GM23338 (cell line): ENCODE data around the gene DOCK1.

Source experiments
- CREB1 ChIP-seq: fragments of 250-450 bp; sonication (Bioruptor Pico); IDR thresholded peaks from 2 replicates; pipeline ENCODE4 v1.5.0; 2020; ENCODE audit warnings: low read depth, mild to moderate bottlenecking, moderate library complexity
- EZH2 ChIP-seq: fragments of 200-600 bp; sonication (generic); IDR thresholded peaks from one replicate; pipeline ENCODE4 v1.8.0; 2017; ENCODE audit warnings: antibody characterized with exemption, mild to moderate bottlenecking, low read depth; ENCODE audit not compliant: unreplicated experiment
- EZH2phosphoT487 ChIP-seq: fragments of 200-600 bp; sonication (generic); IDR thresholded peaks from one replicate; pipeline ENCODE4 v1.8.1; 2018; ENCODE audit warnings: antibody characterized with exemption; ENCODE audit not compliant: unreplicated experiment
- JUNB ChIP-seq: IDR thresholded peaks from one replicate; pipeline ENCODE4 v1.6.1; 2016; ENCODE audit warnings: antibody characterized with exemption; ENCODE audit not compliant: unreplicated experiment
- NANOG ChIP-seq: IDR thresholded peaks from 2 replicates; pipeline ENCODE4 v1.6.1; 2016; ENCODE audit warnings: antibody characterized with exemption, borderline replicate concordance
- POLR2AphosphoS5 ChIP-seq: IDR thresholded peaks from 2 replicates; pipeline ENCODE4 v1.6.1; 2016; ENCODE audit warnings: antibody characterized with exemption, low read depth
- STAT1 ChIP-seq: IDR thresholded peaks from one replicate; pipeline ENCODE4 v1.6.1; 2016; ENCODE audit warnings: antibody characterized with exemption; ENCODE audit not compliant: unreplicated experiment
- ZNF114 ChIP-seq: fragments of 250-450 bp; sonication (Bioruptor Pico); IDR thresholded peaks from 2 replicates; pipeline ENCODE4 v1.5.0; 2020; ENCODE audit warnings: mild to moderate bottlenecking, moderate library complexity
- ZNF331 ChIP-seq: fragments of 250-450 bp; sonication (Bioruptor Pico); IDR thresholded peaks from 2 replicates; pipeline ENCODE4 v1.5.0; 2020; ENCODE audit warnings: low read depth, mild to moderate bottlenecking, moderate library complexity
- ZNF462 ChIP-seq: fragments of 250-450 bp; sonication (Bioruptor Pico); IDR thresholded peaks from 2 replicates; pipeline ENCODE4 v1.5.0; 2020; ENCODE audit warnings: mild to moderate bottlenecking, moderate library complexity
- TF ChIP-seq, protein P1 (sequence below), 2 experiments: fragments of 200-600 bp in 1 of 2; sonication (generic) in 1 of 2; conservative IDR thresholded peaks; 2 replicates each; pipeline versions ENCODE4 v1.5.1 to v1.6.1; 2016 to 2017; ENCODE audit warnings: antibody characterized with exemption in 2 of 2, low read depth in 2 of 2, mild to moderate bottlenecking in 2 of 2, moderate library complexity in 1 of 2
- TF ChIP-seq, protein P2 (sequence below): IDR thresholded peaks from one replicate; pipeline ENCODE4 v1.6.1; 2018; ENCODE audit warnings: antibody characterized with exemption; ENCODE audit not compliant: unreplicated experiment
- TF ChIP-seq, protein P3 (sequence below): IDR thresholded peaks from 2 replicates; pipeline ENCODE4 v1.6.1; 2016; ENCODE audit warnings: antibody characterized with exemption

- TF ChIP-seq, protein P1, sequence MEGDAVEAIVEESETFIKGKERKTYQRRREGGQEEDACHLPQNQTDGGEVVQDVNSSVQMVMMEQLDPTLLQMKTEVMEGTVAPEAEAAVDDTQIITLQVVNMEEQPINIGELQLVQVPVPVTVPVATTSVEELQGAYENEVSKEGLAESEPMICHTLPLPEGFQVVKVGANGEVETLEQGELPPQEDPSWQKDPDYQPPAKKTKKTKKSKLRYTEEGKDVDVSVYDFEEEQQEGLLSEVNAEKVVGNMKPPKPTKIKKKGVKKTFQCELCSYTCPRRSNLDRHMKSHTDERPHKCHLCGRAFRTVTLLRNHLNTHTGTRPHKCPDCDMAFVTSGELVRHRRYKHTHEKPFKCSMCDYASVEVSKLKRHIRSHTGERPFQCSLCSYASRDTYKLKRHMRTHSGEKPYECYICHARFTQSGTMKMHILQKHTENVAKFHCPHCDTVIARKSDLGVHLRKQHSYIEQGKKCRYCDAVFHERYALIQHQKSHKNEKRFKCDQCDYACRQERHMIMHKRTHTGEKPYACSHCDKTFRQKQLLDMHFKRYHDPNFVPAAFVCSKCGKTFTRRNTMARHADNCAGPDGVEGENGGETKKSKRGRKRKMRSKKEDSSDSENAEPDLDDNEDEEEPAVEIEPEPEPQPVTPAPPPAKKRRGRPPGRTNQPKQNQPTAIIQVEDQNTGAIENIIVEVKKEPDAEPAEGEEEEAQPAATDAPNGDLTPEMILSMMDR (conservative IDR thresholded peaks at IDR 0.05; ENCODE audit: low read depth in 2 of 2): no peak
- TF ChIP-seq NANOG (no peak), EZH2phosphoT487 (no peak), ZNF462 (CRISPR knock-in tag) (no peak), CREB1 (CRISPR knock-in tag) (no peak), POLR2AphosphoS5 (no peak), EZH2 (no peak), ZNF114 (CRISPR knock-in tag) (no peak), JUNB (no peak), ZNF331 (CRISPR knock-in tag) (no peak), STAT1 (no peak)
- TF ChIP-seq, protein P2, sequence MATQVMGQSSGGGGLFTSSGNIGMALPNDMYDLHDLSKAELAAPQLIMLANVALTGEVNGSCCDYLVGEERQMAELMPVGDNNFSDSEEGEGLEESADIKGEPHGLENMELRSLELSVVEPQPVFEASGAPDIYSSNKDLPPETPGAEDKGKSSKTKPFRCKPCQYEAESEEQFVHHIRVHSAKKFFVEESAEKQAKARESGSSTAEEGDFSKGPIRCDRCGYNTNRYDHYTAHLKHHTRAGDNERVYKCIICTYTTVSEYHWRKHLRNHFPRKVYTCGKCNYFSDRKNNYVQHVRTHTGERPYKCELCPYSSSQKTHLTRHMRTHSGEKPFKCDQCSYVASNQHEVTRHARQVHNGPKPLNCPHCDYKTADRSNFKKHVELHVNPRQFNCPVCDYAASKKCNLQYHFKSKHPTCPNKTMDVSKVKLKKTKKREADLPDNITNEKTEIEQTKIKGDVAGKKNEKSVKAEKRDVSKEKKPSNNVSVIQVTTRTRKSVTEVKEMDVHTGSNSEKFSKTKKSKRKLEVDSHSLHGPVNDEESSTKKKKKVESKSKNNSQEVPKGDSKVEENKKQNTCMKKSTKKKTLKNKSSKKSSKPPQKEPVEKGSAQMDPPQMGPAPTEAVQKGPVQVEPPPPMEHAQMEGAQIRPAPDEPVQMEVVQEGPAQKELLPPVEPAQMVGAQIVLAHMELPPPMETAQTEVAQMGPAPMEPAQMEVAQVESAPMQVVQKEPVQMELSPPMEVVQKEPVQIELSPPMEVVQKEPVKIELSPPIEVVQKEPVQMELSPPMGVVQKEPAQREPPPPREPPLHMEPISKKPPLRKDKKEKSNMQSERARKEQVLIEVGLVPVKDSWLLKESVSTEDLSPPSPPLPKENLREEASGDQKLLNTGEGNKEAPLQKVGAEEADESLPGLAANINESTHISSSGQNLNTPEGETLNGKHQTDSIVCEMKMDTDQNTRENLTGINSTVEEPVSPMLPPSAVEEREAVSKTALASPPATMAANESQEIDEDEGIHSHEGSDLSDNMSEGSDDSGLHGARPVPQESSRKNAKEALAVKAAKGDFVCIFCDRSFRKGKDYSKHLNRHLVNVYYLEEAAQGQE: no peak
- TF ChIP-seq, protein P3, sequence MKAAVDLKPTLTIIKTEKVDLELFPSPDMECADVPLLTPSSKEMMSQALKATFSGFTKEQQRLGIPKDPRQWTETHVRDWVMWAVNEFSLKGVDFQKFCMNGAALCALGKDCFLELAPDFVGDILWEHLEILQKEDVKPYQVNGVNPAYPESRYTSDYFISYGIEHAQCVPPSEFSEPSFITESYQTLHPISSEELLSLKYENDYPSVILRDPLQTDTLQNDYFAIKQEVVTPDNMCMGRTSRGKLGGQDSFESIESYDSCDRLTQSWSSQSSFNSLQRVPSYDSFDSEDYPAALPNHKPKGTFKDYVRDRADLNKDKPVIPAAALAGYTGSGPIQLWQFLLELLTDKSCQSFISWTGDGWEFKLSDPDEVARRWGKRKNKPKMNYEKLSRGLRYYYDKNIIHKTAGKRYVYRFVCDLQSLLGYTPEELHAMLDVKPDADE: no peak
These were observed 449.0 kb downstream of the DOCK1 start for GRCh38 chr10:127354255-127354654.
